PC-3 (cell line): ENCODE results near the gene TOMM40L.

ENCODE experiments used
- EZH2 ChIP-seq: fragments of 300-600 bp; sonication (generic); IDR thresholded peaks from one replicate; pipeline ENCODE4 v1.6.1; 2017; ENCODE audit warnings: antibody characterized with exemption, mild to moderate bottlenecking, low read length; ENCODE audit not compliant: unreplicated experiment
- TF ChIP-seq, protein P1 (sequence below): fragments of 300-600 bp; sonication (generic); conservative IDR thresholded peaks from 2 replicates; pipeline ENCODE4 v1.5.1; 2017; ENCODE audit warnings: antibody characterized with exemption, low read depth, mild to moderate bottlenecking, low read length

DNA sequence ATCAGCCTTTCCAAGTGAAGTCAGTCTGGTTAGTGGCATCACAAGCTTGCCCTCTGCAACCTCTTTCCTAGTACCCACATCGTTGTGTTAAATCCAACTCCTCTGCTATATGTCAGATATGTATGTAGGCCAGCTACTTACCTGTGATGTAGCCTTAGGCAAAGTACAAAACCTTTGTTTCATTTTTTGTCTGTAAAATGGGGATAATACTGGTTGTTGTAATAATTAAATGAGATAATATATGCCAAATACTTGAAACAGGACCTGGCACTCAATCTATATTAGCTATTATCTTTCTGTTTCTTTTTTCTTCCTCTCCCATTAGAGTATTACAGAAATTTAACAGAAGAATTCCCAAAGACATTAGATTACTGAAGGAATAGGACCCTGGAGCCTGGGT is 33.9 kb downstream of the TOMM40L start:
- TF ChIP-seq, protein P1, sequence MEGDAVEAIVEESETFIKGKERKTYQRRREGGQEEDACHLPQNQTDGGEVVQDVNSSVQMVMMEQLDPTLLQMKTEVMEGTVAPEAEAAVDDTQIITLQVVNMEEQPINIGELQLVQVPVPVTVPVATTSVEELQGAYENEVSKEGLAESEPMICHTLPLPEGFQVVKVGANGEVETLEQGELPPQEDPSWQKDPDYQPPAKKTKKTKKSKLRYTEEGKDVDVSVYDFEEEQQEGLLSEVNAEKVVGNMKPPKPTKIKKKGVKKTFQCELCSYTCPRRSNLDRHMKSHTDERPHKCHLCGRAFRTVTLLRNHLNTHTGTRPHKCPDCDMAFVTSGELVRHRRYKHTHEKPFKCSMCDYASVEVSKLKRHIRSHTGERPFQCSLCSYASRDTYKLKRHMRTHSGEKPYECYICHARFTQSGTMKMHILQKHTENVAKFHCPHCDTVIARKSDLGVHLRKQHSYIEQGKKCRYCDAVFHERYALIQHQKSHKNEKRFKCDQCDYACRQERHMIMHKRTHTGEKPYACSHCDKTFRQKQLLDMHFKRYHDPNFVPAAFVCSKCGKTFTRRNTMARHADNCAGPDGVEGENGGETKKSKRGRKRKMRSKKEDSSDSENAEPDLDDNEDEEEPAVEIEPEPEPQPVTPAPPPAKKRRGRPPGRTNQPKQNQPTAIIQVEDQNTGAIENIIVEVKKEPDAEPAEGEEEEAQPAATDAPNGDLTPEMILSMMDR, result no peak
- TF ChIP-seq EZH2, result no peak
